Transverse colon (tissue), 3 donors: ENCODE results near the gene PTK7.

Experiments used
- POLR2A ChIP-seq: fragments of 450-650 bp; IDR thresholded peaks from one replicate; pipeline ENCODE4 v1.6.1; 2016; ENCODE audit warnings: antibody characterized with exemption, mild to moderate bottlenecking, moderate library complexity
- TF ChIP-seq, protein P1 (sequence below), 5 experiments: fragments of 200-600 bp in 3 of 5; fragments of 450-650 bp in 2 of 5; sonication (generic) in 3 of 5; IDR thresholded peaks; 1 replicate in 2 of 5; 2 replicates in 3 of 5; pipeline ENCODE4 v1.5.1; 2016 to 2017; ENCODE audit warnings: antibody characterized with exemption in 5 of 5, inconsistent platforms in 3 of 5, mild to moderate bottlenecking in 2 of 5, moderate library complexity in 1 of 5

DNA sequence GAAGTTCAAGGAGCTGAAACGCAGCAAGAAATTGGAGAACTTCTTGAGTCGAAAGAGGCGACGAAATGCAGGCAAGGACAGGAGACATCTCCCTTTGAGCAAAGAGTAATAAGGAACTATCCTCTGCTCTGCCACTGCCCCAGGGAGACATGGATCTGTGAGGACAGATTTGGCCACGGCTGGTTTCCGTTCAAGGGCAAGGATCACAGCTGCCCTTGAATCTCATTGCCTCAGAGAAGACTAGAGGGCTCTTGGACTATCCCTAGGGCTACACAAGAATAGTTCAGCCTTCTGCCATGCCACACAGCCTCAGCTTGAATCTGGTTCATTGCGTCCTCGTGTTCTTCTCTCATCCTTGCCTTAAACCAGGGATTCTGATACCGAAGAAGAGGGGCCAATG, 47.0 kb upstream of the PTK7 start:
- TF ChIP-seq, protein P1, sequence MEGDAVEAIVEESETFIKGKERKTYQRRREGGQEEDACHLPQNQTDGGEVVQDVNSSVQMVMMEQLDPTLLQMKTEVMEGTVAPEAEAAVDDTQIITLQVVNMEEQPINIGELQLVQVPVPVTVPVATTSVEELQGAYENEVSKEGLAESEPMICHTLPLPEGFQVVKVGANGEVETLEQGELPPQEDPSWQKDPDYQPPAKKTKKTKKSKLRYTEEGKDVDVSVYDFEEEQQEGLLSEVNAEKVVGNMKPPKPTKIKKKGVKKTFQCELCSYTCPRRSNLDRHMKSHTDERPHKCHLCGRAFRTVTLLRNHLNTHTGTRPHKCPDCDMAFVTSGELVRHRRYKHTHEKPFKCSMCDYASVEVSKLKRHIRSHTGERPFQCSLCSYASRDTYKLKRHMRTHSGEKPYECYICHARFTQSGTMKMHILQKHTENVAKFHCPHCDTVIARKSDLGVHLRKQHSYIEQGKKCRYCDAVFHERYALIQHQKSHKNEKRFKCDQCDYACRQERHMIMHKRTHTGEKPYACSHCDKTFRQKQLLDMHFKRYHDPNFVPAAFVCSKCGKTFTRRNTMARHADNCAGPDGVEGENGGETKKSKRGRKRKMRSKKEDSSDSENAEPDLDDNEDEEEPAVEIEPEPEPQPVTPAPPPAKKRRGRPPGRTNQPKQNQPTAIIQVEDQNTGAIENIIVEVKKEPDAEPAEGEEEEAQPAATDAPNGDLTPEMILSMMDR (IDR thresholded peaks at IDR 0.05), result no peak
- no peak for TF ChIP-seq POLR2A
